HEK293T (cell line): ENCODE results near the gene CTDP1.

Source experiments
- CTCF ChIA-PET: fragments of 350-600 bp; formaldehyde crosslinking; extraction: SDS; loops from one replicate; lab custom pipeline; 2021; ENCODE audit warnings: antibody characterized with exemption, inconsistent platforms; lab: Yijun Ruan, JAX
- POLR2A ChIA-PET: fragments of 350-600 bp; formaldehyde crosslinking; extraction: SDS; loops from one replicate; lab custom pipeline; 2020; ENCODE audit warnings: antibody characterized with exemption, inconsistent platforms; lab: Yijun Ruan, JAX
- DNase-seq: peaks from one replicate; pipeline ENCODE4 v3.0.0; 2012; ENCODE audit warnings: mixed read lengths; ENCODE audit errors: extremely low spot score
- ARNT ChIP-seq: fragments of 450-650 bp; IDR thresholded peaks from 2 replicates; pipeline ENCODE4 v1.6.1; 2017; ENCODE audit warnings: mild to moderate bottlenecking
- BHLHE40 ChIP-seq: fragments of 450-650 bp; IDR thresholded peaks from 2 replicates; pipeline ENCODE4 v1.6.1; 2016; ENCODE audit warnings: mild to moderate bottlenecking, moderate library complexity, borderline replicate concordance
- CTBP1 ChIP-seq: fragments of 450-650 bp; IDR thresholded peaks from 2 replicates; pipeline ENCODE4 v1.6.1; 2016; ENCODE audit warnings: borderline replicate concordance
- ELF4 ChIP-seq: fragments of 450-650 bp; IDR thresholded peaks from 2 replicates; pipeline ENCODE4 v1.6.1; 2017; ENCODE audit warnings: antibody characterized with exemption
- FOXA1 ChIP-seq: fragments of 450-650 bp; IDR thresholded peaks from 2 replicates; pipeline ENCODE4 v1.6.1; 2016; ENCODE audit warnings: mild to moderate bottlenecking
- FOXK2 ChIP-seq: fragments of 450-650 bp; IDR thresholded peaks from 2 replicates; pipeline ENCODE4 v1.6.1; 2016; ENCODE audit warnings: mild to moderate bottlenecking
- FOXM1 ChIP-seq: fragments of 450-650 bp; IDR thresholded peaks from 2 replicates; pipeline ENCODE4 v1.6.1; 2017; ENCODE audit warnings: mild to moderate bottlenecking, borderline replicate concordance
- HDGF ChIP-seq: fragments of 450-650 bp; IDR thresholded peaks from 2 replicates; pipeline ENCODE4 v1.6.1; 2017; ENCODE audit warnings: antibody characterized with exemption, borderline replicate concordance
- L3MBTL2 ChIP-seq: fragments of 450-650 bp; conservative IDR thresholded peaks from 2 replicates; pipeline ENCODE4 v1.6.1; 2016; ENCODE audit warnings: mild to moderate bottlenecking
- LEF1 ChIP-seq: fragments of 450-650 bp; IDR thresholded peaks from 2 replicates; pipeline ENCODE4 v1.6.1; 2017; ENCODE audit warnings: mild to moderate bottlenecking, borderline replicate concordance
- NFRKB ChIP-seq: fragments of 450-650 bp; IDR thresholded peaks from 2 replicates; pipeline ENCODE4 v1.6.1; 2016; ENCODE audit warnings: mild to moderate bottlenecking, moderate library complexity
- SP1 ChIP-seq: fragments of 450-650 bp; IDR thresholded peaks from 2 replicates; pipeline ENCODE4 v1.6.1; 2017
- SUZ12 ChIP-seq: fragments of 450-650 bp; IDR thresholded peaks from 2 replicates; pipeline ENCODE4 v1.6.1; 2016; ENCODE audit warnings: mild to moderate bottlenecking
- TARDBP ChIP-seq: fragments of 450-650 bp; IDR thresholded peaks from 2 replicates; pipeline ENCODE4 v1.6.1; 2016
- ZNF384 ChIP-seq: fragments of 450-650 bp; IDR thresholded peaks from 2 replicates; pipeline ENCODE4 v1.6.1; 2016
- TF ChIP-seq, protein P1 (sequence below): fragments of 450-650 bp; IDR thresholded peaks from 2 replicates; pipeline ENCODE4 v1.6.1; 2016

CTDP1 gene

DNA sequence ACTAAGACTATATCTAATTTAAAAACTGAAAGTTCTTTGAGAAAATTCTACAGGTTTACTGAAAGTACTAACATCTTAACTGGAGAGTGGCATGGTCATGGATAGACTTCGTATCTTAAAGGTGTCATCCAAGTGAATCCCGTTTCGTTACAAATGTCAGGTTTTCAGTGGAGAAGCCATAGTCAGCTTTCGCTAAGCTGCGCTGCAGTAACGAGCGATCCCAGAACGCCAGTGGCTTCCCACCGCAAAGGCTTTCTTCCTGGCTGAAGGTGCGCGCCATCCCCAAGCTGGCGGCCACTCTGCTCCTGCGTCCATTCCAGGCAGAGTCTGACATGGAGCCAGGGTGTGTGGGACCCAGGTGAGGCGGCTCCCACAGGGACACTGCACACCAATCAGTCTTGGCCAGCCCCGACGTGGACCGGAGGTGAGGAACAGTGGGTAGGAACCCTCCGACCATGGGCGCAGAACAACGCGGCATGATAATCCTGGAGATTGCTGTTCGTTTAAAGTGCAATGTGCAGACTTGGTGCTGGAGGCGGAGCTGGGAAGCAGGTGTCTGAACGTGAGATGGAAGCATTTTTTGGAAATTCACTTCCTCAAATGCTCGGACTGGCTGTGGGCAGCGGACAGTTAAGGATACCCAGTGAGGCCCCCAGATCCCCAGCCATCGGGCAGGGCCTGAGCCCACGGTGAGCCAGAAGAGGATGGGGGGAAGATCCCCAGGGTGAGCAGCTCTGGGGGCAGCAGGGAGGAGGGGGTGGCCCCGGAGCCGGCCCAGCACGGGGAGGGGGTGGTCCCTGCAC, 90.3 kb downstream of the CTDP1 start:
- POLR2A ChIA-PET = no interaction called here
- CTCF ChIA-PET = no interaction called here

DNA sequence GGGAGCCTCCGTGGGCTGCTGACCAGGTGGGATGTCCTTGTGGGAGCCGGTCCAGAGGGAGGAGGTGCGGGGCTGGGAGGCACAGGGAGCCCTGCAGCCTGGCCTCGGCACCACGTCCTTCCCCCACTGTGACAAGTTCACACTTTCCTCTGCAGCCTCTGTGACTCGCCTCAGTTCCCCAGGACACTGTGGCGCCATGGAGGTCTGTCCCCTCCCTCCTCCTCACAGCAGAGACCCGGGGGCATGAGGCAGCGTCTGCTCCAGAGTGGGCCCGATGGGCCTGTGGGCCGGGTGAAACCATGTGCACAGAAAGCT, 90.9 kb downstream of the CTDP1 start:
- POLR2A ChIA-PET = no interaction called here
- CTCF ChIA-PET = no interaction called here
- no peak for DNase-seq
- no peak for TF ChIP-seq HDGF

More for the DNA sequence above, 90.3 kb downstream of the CTDP1 start:
- TF ChIP-seq FOXM1 = no peak
- TF ChIP-seq ARNT = no peak
- TF ChIP-seq LEF1 = no peak
- TF ChIP-seq FOXK2 = no peak
- no peak for TF ChIP-seq SP1
- TF ChIP-seq, protein P1, sequence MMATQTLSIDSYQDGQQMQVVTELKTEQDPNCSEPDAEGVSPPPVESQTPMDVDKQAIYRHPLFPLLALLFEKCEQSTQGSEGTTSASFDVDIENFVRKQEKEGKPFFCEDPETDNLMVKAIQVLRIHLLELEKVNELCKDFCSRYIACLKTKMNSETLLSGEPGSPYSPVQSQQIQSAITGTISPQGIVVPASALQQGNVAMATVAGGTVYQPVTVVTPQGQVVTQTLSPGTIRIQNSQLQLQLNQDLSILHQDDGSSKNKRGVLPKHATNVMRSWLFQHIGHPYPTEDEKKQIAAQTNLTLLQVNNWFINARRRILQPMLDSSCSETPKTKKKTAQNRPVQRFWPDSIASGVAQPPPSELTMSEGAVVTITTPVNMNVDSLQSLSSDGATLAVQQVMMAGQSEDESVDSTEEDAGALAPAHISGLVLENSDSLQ = no peak
- TF ChIP-seq NFRKB = no peak
- TF ChIP-seq FOXA1 = no peak
- TF ChIP-seq HDGF = no peak
- TF ChIP-seq ZNF384 = no peak
- TF ChIP-seq L3MBTL2 = no peak
- no peak for TF ChIP-seq ELF4
- TF ChIP-seq TARDBP = no peak
- no peak for TF ChIP-seq CTBP1
- TF ChIP-seq BHLHE40 = no peak
- no peak for TF ChIP-seq SUZ12
- no peak for DNase-seq

DNA sequence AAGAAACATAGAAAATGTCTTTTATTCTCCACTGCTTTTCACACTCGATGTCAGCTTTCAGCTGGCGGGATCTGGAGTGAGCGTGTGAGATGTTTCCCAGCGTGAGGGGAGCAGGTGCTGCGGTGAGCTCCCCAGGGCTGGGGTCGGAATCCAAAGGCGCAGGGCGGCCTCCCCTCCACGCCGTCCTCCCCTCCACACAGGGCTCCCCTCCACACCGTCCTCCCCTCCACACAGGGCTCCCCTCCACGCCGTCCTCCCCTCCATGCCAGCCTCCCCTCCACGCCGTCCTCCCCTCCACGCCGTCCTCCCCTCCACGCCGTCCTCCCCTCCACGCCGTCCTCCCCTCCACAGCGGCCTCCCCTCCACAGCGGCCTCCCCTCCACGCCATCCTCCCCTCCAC, 91.2 kb downstream of the CTDP1 start:
- POLR2A ChIA-PET = no interaction called here
- DNase-seq = no peak
- TF ChIP-seq CTBP1 (no peak), NFRKB (no peak), SP1 (no peak), LEF1 (no peak), ARNT (no peak)
- TF ChIP-seq, protein P1 = no peak
- CTCF ChIA-PET = no interaction called here

DNA sequence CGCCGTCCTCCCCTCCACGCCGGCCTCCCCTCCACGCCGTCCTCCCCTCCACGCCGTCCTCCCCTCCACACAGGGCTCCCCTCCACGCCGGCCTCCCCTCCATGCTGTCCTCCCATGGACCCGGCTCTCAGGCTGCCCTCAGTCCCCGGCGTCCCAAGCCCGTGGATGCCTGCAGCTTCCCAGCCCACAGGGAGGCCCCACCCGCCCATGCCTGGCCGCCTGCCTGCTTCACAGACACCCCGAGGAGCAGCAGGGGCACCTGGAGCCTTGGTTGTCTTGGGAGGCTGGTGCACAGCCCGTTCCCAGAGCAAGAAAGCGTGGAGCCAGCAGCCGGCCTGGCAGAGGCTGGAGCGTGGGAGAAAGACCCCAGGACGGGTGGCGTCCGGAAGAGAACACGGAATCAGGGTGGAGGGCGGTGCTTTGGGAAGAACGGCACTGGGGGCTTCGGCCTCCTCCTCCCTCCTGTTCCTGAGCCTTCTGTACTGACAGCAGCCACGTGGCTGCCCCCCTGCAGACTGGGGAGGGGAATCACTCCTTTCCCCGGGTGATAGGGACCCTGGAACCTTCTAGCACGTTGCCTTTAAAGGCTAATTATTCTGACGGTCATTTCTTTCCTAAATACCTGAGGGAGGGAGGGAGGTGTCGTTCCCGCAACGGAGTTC, 92.0 kb downstream of the CTDP1 start:
- POLR2A ChIA-PET = no interaction called here
- TF ChIP-seq LEF1 (no peak), SUZ12 (no peak), HDGF (no peak)
- TF ChIP-seq, protein P1 = no peak
- CTCF ChIA-PET = no interaction called here
- DNase-seq = no peak

DNA sequence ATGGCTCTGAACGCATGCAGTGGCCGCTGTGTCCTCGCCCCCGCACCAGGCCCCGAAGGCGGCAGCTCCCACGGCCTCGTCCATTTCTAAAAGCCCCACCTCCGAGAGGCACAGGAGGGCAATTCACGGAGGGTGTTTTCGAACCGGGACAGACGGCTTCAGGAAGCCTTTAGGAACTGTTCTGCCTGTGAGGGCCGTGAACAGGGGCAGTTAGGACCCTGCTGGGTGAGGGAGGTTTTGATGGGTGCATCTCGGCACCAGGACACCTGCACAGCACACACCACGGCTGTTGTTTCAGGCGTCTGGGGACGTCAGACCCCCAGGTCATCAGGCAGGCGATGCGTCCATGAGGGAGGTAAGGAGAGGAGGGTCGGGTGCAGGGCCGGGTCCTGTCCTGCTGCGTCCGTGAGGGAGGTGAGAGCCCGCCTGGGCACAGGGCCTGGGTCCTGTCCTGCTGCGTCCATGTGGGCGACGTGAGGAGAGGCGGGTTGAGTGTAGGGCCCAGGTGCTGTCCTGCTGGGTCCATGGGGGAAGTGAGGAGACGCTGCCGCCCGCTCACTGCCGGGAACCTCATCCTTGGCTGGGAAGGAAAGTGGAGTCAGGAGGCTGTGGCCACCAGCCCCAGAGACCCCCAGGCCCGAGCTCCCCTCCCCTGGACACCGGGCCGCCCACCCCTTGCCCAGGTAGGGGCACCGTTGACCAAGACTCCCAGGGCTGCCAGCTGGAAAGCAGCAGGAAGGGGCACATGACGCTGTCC, 92.7 kb downstream of the CTDP1 start:
- TF ChIP-seq FOXK2 = no peak
- no peak for TF ChIP-seq L3MBTL2
- TF ChIP-seq CTBP1 = no peak
- no peak for TF ChIP-seq SP1
- TF ChIP-seq ARNT = no peak
- no peak for TF ChIP-seq FOXM1
- CTCF ChIA-PET = no interaction called here
- no peak for DNase-seq
- POLR2A ChIA-PET = no interaction called here

DNA sequence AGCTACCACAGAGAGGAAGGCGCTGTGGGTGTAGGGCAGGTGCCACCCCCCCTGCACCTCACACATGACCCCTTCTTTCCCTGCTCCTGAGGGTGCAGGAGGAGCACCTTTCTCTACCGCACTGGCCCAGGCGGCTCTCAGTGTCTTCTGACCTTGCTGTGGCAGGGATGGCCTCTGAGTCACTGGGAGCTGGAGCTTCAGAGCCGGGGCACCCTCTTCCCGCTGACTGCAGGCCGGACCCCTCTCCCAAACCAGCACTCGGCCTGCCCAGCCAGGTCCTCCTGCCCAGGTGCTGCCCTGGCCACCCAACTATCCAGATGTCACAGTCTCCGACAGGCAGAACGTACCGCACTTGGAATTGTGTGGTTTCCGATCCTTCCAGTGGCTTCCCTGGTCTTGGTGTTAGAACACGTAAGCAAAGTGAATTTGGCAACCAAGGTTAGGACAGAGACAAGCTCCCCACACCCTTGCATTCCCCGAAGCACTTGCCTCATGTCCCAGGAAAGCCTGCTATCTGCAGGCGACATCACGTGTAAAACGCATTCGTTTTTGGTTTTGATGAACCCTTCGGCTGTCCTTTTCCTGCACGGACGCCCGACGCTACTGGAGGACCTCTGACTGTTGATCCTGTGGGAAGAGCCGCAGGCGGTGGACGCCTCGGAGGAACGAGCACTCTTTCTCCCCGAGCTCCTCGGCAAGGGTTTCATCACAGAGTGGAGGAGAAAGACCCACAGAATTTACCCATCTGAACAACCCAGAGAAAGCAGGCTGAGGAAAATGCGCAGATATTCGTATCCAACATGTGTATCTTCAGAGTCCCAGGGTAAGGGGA, 93.5 kb downstream of the CTDP1 start:
- ChIA-PET POLR2A (no interaction called here), CTCF (no interaction called here)
- TF ChIP-seq FOXA1 (no peak), FOXM1 (no peak), CTBP1 (no peak), ELF4 (no peak), HDGF (no peak), SUZ12 (no peak), ARNT (no peak), BHLHE40 (no peak), SP1 (no peak), TARDBP (no peak), LEF1 (no peak), L3MBTL2 (no peak), ZNF384 (no peak), NFRKB (no peak), FOXK2 (no peak)
- TF ChIP-seq, protein P1 = no peak
- DNase-seq = no peak
